WTC11 (cell line): ENCODE data around the gene NPFFR1. TPM values are rescaled to one million over a fixed set of nuclear protein-coding genes. Genes with fewer than 3 reads are reported as not detected.

ENCODE experiments used
- ATAC-seq: fragments of 200-7000 bp; cut with Tn5 transposase; 2 replicates; pipeline ENCODE4 v1.10.0; 2021; ENCODE audit warnings: mild to moderate bottlenecking, moderate library complexity
- CTCF ChIA-PET: fragments of 300-600 bp; sonication (Branson Sonifier 250); formaldehyde crosslinking; loops from one replicate; lab custom pipeline; 2021; ENCODE audit warnings: antibody characterized with exemption; lab: Charles Lee
- POLR2A ChIA-PET: fragments of 350-600 bp; sonication (Branson Sonifier 250); formaldehyde crosslinking; loops from one replicate; lab custom pipeline; 2021; ENCODE audit warnings: antibody characterized with exemption; lab: Charles Lee
- DNase-seq: peaks from one replicate; pipeline ENCODE4 v3.0.0; 2021; ENCODE audit warnings: low spot score
- H3K27ac Mint-ChIP-seq: 2 replicates; pipeline ENCODE4 v1.8.0; 2021; ENCODE audit warnings: mixed read lengths
- H3K27me3 Mint-ChIP-seq: 2 replicates; pipeline ENCODE4 v1.8.0; 2021; ENCODE audit warnings: low read depth, mild to moderate bottlenecking, moderate library complexity, mixed read lengths
- H3K36me3 Mint-ChIP-seq: 2 replicates; pipeline ENCODE4 v1.8.0; 2021; ENCODE audit warnings: mixed read lengths
- H3K4me1 Mint-ChIP-seq: 2 replicates; pipeline ENCODE4 v1.8.0; 2022; ENCODE audit warnings: mixed read lengths
- H3K4me3 Mint-ChIP-seq: 2 replicates; pipeline ENCODE4 v1.8.0; 2021; ENCODE audit warnings: mild to moderate bottlenecking, moderate library complexity, mixed read lengths
- H3K9me3 Mint-ChIP-seq: 2 replicates; pipeline ENCODE4 v1.8.0; 2021; ENCODE audit warnings: mixed read lengths
- CBFB ChIP-seq: sonication (generic); formaldehyde crosslinking; IDR thresholded peaks from 2 replicates; pipeline ENCODE4 v1.8.1; 2022; ENCODE audit warnings: mild to moderate bottlenecking, low read depth, missing genetic modification reagents
- CREB1 ChIP-seq: sonication (generic); formaldehyde crosslinking; IDR thresholded peaks from 2 replicates; pipeline ENCODE4 v1.8.0; 2023; ENCODE audit warnings: mild to moderate bottlenecking, missing genetic modification reagents
- CTCF ChIP-seq: fragments of 200-600 bp; IDR thresholded peaks from 2 replicates; pipeline ENCODE4 v1.8.0; 2022; ENCODE audit warnings: antibody characterized with exemption
- E2F1 ChIP-seq: sonication (generic); formaldehyde crosslinking; IDR thresholded peaks from 2 replicates; pipeline ENCODE4 v1.8.0; 2022; ENCODE audit warnings: mild to moderate bottlenecking, missing genetic modification reagents
- ERG ChIP-seq: fragments of 250-450 bp; sonication (Bioruptor Pico); IDR thresholded peaks from 2 replicates; pipeline ENCODE4 v1.8.0; 2021; ENCODE audit warnings: mild to moderate bottlenecking
- FOXP1 ChIP-seq: sonication (generic); formaldehyde crosslinking; IDR thresholded peaks from 2 replicates; pipeline ENCODE4 v1.8.0; 2022; ENCODE audit warnings: missing genetic modification reagents, mild to moderate bottlenecking, moderate library complexity, borderline replicate concordance
- GABPB1 ChIP-seq: sonication (generic); formaldehyde crosslinking; IDR thresholded peaks from 2 replicates; pipeline ENCODE4 v1.8.1; 2023; ENCODE audit warnings: mild to moderate bottlenecking, missing genetic modification reagents
- HMGXB4 ChIP-seq: sonication (generic); formaldehyde crosslinking; IDR thresholded peaks from 2 replicates; pipeline ENCODE4 v1.8.1; 2023; ENCODE audit warnings: mild to moderate bottlenecking, moderate library complexity, missing genetic modification reagents
- IRF1 ChIP-seq: sonication (generic); formaldehyde crosslinking; IDR thresholded peaks from 2 replicates; pipeline ENCODE4 v1.8.0; 2023; ENCODE audit warnings: missing genetic modification reagents
- JUN ChIP-seq: sonication (generic); formaldehyde crosslinking; IDR thresholded peaks from 2 replicates; pipeline ENCODE4 v1.8.0; 2023; ENCODE audit warnings: mild to moderate bottlenecking, missing genetic modification reagents
- NR2C2 ChIP-seq: sonication (generic); formaldehyde crosslinking; IDR thresholded peaks from 2 replicates; pipeline ENCODE4 v1.8.0; 2022; ENCODE audit warnings: mild to moderate bottlenecking, missing genetic modification reagents
- OVOL2 ChIP-seq: fragments of 250-450 bp; sonication (Bioruptor Pico); IDR thresholded peaks from 2 replicates; pipeline ENCODE4 v1.9.0; 2021; ENCODE audit warnings: mild to moderate bottlenecking, borderline replicate concordance
- RORB ChIP-seq: fragments of 250-450 bp; sonication (Bioruptor Pico); IDR thresholded peaks from 2 replicates; pipeline ENCODE4 v1.9.0; 2021; ENCODE audit warnings: mild to moderate bottlenecking
- SMAD4 ChIP-seq: sonication (generic); formaldehyde crosslinking; IDR thresholded peaks from 2 replicates; pipeline ENCODE4 v1.8.0; 2022; ENCODE audit warnings: mild to moderate bottlenecking, missing genetic modification reagents
- TEAD1 ChIP-seq: sonication (generic); formaldehyde crosslinking; IDR thresholded peaks from 2 replicates; pipeline ENCODE4 v1.8.0; 2022; ENCODE audit warnings: mild to moderate bottlenecking, missing genetic modification reagents
- ZBTB43 ChIP-seq: sonication (generic); formaldehyde crosslinking; IDR thresholded peaks from 2 replicates; pipeline ENCODE4 v1.8.1; 2023; ENCODE audit warnings: mild to moderate bottlenecking, missing genetic modification reagents
- ZNF219 ChIP-seq: sonication (generic); formaldehyde crosslinking; IDR thresholded peaks from 2 replicates; pipeline ENCODE4 v1.8.0; 2023; ENCODE audit warnings: missing genetic modification reagents, mild to moderate bottlenecking, borderline replicate concordance
- ZNF416 ChIP-seq: fragments of 250-450 bp; sonication (Bioruptor Pico); IDR thresholded peaks from 2 replicates; pipeline ENCODE4 v1.9.0; 2021; ENCODE audit warnings: mild to moderate bottlenecking, inconsistent platforms
- ZNF425 ChIP-seq: fragments of 250-450 bp; sonication (Bioruptor Pico); conservative IDR thresholded peaks from 2 replicates; pipeline ENCODE4 v1.9.0; 2021; ENCODE audit warnings: mild to moderate bottlenecking
- total RNA-seq: library from RNA; stranded (reverse); gene quantifications from 3 replicates; pipeline ENCODE4 v1.2.3, GENCODE V29; 2021

The NPFFR1 gene
- total RNA-seq, 1 experiment from 2014 or later: 0.04 TPM

GRCh38 chr10:70270952-70271351 lies 12.9 kb downstream of the NPFFR1 start (continued):
- TF ChIP-seq E2F1 (CRISPR knock-in tag): no peak
- TF ChIP-seq, all 79 proteins: peak for 0

GRCh38 chr10:70269741-70270140 lies 14.1 kb downstream of the NPFFR1 start:
- Mint-ChIP-seq H3K36me3 (no peaks in the 10 kb centered on the region), H3K27ac (no peak overlapping the region), H3K27me3 (peaks cover 9% of the 10 kb centered on the region)
- POLR2A ChIA-PET: no interaction called here
- ATAC-seq: no peak
- CTCF ChIA-PET: interaction anchor here (0.7 to 2.1 kb wide), 4 partner anchors 10 to 95 kb away, joined by 3 to 7 read pairs (median 5); no protein-coding TSS in a partner anchor
- TF ChIP-seq ZBTB43 (no peak), RORB (CRISPR knock-in tag) (no peak), CBFB (CRISPR knock-in tag) (no peak), TEAD1 (CRISPR knock-in tag) (no peak), CTCF (no peak), ZNF416 (CRISPR knock-in tag) (no peak), ZNF219 (CRISPR knock-in tag) (no peak), OVOL2 (CRISPR knock-in tag) (no peak), ERG (CRISPR knock-in tag) (no peak), IRF1 (CRISPR knock-in tag) (no peak), FOXP1 (CRISPR knock-in tag) (no peak), JUN (CRISPR knock-in tag) (no peak), HMGXB4 (no peak), SMAD4 (CRISPR knock-in tag) (no peak), NR2C2 (CRISPR knock-in tag) (no peak), ZNF425 (CRISPR knock-in tag) (no peak), GABPB1 (CRISPR knock-in tag) (no peak), CREB1 (CRISPR knock-in tag) (no peak)
- TF ChIP-seq, all 79 proteins: peak for 0
- no peak for DNase-seq
- Mint-ChIP-seq H3K4me3 (no peak overlapping the region), H3K4me1 (peaks cover 16% of the 10 kb centered on the region), H3K9me3 (no peaks in the 10 kb centered on the region)
